CD4-positive, alpha-beta T cell treated with Interleukin-6 at 100 ng/mL for 8 hours (primary cell): ENCODE data around the gene MAB21L1.

ENCODE experiments used
- DNase-seq: peaks from one replicate; pipeline ENCODE4 v3.0.0-alpha.2; 2020; ENCODE audit warnings: mixed read lengths, low spot score

Gene MAB21L1

DNA sequence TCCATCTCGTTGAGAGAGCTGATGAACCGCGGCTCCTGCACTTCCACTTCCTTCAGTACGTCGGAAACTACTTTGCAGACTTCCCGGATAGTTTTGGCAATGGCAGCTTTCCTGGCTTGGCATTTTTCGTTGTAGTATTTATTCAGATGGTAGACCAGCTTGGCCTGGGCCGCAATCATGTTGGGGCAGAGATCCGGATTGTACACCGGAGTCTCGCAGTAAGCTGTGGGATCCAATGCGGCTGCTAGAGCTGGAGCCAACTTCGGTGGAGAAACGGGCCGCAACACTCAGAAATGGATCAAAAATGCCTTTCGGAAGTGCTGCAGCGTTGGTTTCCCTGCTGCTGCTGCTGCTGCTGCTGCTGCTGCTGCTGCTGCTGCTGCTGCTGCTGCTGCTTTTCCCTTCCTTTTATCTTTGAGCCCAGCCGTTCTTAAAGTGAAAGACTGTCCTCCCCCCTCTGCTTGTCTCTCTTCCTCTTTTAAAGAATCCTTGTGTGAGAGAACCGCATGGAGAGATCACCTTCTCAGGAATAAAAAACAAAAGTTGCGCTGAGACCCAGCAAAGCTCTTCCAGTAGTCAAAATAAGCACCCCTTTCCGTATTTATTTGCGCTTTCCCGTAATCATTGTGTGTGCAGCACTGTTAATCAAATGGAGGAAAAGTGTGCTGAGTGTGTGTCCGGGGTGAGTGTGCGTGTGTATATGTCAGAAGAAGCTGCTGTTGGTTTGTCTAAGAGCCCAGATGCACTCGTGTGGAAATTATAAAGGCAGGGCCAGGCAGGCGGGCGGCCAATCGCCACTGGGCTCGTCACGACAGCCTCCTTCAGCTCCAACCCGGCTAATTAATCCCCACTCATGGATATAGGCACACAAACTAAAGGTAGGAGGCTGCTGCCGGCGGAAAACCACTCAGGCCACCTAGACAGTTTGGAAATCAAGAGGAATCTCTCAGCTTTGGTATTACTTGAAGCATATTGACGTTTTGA, at the start of gene MAB21L1:
Gene MAB21L1, minus strand, starts transcription at position 730 of the 984 bp plus-strand sequence. Its CDS starts 551 bp downstream, at position 179.
- no peak for DNase-seq

DNA sequence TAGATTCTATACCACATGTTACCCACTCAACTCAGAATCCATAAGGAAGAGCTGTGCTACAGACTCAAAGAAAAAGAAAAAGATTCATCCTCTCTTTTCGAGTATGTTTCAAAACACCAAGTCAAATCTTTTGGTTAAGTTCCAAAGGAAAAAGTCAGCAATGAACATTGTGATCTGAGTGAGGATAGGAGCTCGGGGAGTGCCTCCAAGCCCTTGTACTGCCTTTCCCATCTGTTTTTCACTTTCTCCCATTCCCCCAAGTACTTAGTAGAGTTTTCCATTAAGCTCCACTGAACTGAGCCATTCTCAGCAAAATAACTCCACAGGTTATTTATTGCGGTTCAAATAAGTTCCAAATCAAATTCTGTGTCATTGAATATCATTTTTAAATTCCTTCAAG, 47.7 kb upstream of the MAB21L1 start:
- no peak for DNase-seq

DNA sequence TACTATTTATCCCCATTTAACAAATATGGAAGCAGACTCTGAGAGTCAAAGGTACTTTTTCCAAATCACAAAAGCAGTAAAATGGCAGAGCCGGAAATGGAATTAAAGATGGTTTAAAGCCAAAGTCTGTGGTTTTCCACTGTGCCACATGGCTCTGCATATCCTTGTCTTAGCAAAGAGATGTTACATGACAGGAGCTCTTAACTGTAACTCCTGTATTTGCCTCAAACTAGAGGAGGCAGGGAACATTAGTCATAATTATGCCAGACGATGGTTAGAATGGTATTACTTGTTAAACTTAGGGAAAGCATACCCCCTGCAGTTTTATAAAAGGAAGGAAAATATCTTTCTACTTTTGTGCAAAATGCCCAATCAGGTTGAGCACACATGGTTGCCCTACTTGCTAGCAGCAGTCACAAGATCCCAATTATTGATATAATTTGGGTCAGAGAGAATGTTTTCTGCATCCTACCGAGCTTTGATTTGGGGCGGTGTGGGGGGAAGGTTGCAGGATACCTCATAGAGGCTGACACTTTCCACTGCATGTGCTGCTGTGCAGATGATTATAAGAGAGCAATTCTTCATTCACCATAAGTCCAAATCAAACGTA, 42.0 kb upstream of the MAB21L1 start:
- DNase-seq, result no peak

DNA sequence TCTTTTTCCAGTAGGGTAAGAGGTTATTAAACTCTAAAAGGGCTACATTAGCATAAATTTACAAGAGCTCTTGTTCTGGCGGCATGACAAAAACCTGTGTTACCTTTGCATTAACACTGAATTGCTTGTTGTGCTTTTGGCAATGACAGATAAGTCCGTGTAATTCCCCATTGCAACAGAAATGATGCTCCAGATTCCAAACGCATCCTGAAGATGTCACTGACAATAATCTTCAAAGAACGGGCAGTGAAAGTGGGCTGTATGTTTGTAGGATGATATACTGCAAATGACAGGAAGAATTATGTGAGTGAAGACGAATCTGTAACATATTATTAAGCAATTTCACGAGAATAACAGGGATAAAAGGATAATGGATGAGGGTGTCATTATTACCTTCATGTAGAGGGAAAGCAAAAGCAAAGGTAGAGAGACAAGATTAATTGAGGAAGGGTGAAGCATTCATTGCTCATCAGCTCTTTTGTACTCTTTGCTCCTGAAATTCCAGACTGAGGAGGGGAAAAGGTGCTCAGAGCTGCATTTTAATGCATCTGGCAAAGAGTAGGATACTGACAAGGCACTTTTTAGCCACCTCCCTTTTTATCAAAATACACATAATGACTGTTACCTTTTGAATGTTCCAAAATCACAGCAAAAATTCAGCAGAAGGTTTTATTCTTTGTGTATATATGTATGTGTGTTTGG, 38.5 kb upstream of the MAB21L1 start:
- no peak for DNase-seq

DNA sequence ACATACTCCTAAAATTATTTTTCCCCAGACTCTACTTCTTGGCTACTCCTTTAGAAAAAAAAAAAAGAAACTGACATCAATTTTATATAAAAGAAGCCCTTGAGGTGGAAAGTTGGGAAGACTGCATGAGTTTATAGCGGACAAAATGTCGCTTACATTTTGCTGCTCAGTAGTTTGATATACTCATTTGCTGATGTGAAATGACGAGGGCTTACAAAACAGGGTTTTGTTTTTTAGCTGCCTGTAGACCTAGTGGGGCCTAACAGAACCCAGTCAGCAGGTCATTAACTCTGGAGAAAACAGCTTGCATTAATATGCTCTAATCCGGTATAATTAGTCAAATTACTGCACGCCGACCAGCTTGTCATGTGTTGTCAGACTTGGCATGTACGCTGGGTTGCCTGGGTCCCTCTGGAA, 37.6 kb upstream of the MAB21L1 start:
- DNase-seq, result no peak

DNA sequence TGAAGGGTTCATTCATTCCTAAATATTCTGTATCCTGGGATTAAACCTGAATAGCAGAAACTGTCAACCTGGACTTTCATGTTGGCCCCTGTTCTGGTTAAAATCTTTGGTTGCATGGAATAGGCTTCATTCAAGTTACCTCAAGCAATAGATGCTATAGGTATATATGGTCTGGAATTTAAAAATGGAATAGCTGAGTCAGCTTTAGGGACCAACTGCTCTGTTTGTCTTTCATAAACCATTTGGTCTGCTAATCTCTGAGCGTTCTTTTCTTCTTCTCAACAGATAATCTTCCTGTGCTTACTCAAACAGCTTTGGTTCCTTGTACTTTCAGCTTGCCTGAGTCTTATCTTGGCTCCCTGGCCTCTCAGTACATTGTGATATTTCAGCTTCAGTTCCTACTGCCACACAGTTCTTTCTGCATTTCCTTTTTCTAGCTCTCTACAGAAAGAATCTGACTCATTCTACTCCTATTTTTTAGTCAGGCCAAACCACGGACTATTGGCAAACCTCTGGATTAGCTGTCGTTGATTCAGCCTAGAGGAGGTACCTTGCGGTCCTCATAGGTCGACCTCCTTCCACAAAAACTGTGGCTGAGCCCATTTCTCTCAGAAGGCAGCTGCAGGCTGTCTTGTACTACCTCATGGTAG, 35.9 kb upstream of the MAB21L1 start:
- no peak for DNase-seq

DNA sequence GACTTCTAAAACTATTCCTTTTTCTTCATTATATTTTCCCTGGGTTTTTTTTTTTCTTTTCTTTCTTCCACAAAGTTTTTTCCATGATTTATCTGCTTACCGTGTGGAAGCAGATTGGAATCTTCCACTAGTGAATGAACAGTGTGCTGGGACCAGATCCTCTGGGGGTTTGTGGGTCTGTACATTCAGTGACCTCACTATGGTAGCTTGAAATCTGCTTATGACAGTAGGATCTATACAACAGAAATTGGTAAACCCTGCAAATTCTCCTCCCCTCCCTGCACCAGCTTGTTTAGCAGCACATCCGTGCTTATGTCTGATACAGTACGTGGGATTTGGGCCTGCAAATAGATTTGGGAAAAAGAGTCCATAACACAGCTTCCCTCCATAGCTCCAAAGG, 26.0 kb upstream of the MAB21L1 start:
- no peak for DNase-seq

DNA sequence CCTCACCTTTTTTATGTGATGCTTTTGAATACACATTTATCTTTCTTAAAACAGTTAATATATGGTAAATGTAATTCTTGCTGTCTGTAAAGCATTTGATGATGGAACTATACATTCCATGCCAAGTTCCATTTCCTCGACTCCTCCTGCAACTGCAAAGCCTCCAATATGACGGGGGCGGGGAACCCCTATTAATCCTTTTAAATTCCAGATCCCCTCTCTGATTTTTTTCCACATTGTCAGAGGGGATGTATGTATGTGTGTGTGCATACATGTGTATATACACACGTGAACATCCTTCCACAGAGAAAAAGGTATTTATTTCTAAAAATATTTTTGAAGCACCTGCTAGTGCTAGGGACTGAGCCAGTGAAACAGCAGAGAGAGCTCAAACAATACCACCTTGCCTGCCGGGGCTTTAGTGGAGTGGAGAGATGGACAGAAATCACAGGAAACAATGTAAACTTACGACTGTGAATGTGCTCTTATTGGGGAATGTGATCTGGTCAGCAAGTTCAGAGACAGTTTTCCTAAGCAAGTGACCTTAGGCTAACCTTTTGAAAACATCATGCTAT, 25.3 kb upstream of the MAB21L1 start:
- DNase-seq, result no peak

DNA sequence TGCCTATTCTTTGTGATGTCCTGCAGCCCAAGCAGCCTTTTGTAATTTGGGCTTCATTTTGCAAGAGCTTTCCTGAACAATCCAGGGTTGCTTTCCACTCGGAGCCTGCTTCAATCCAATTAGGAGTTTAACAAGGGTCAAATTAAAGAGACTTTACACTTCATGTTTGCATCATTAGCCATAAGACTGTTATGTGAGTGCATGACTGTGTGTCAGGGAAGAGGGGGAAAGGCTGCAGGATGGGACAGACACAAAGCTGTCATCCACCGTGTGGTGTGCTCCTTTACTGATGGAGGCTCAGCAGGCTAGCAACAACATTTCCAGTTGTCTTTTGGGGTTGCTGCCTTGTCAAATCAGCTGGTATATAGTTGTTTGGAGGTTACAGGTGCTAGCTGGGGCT, 23.7 kb upstream of the MAB21L1 start:
- DNase-seq, result no peak

DNA sequence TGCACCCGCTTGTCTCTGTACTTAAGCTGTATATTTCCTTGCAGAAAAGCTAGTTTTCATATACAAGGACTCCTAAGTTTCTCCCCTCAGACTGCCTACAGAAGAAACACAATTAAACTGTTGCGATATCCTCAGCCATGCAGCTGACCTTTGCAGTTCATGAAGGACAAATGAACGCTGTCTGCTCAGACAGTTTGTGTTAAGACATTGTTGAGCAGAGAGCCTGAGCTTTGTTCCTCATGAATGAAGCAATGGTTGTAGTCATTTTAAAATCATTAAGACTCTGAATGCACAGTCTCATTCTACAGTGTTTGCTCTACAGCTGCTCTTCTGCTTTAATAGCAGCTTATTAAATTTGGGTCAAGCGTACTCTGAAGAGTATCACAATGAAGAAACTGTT, 23.2 kb upstream of the MAB21L1 start:
- no peak for DNase-seq

DNA sequence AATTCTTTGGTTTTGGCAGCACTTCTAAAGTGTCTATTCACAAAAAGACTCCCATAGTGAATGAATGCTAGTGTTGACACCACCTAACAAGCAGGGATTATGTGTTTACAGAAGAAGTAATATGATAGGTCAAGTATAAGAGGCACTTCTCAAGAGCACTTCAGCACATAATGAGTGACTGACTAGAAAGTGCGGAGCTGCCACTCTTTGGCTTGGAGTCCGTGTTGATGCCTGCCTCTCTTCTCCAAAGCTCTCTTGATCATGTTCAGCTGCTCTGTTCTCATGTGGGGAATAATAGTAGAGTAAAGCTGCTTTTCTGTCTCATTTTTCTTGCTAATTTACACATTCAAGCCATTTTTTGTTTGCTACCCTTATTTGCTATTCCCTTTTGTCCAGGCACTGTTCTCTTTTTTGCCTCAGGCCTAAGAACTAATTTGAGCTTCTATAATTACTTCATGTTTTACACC, 22.7 kb upstream of the MAB21L1 start:
- no peak for DNase-seq

DNA sequence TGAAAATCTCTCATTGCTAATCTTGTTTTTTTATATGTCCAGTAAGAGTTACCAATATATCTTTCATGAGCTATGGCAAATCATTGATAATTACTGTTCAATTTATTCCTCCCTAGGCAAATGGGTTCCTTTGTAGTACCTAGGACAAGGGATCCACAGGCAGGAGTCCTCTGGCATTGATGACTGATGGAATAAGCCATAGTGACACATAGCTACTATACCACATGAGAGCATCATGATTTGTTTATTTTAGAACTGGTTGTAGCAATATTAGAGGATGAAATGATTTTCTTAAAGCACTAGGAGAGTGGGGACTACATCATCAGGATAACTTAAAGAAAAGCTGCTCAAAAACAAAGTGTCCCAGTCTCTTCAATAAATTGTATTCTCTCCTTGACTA, 21.7 kb upstream of the MAB21L1 start:
- no peak for DNase-seq

DNA sequence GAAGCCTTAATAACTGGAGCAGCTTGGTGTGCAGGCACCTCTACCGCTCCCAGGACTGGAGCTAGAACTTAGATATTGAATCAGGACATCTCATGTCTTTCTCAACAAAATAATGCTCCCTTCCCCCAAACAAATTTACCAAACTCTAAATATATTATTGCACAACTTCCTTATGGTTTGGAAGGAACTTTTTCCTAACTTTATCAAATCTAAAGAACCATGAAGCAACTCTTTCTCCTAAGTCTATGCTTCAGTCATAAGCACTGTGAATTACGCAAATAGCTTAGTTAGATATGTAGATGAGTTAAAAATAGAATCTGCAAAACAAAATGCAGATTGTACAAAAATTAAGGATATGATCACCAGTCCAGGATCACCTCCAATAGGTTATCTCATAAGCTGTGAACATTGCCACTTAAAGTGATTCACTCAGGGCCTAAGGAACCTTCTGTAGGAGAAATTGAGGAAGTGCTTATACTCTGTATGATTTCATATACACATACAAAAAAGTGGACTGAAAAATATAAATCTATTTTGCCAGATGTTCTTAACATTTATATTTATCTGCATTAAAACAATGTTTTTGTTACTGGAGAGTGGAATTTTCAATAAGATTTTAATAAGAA, 20.4 kb upstream of the MAB21L1 start:
- no peak for DNase-seq

DNA sequence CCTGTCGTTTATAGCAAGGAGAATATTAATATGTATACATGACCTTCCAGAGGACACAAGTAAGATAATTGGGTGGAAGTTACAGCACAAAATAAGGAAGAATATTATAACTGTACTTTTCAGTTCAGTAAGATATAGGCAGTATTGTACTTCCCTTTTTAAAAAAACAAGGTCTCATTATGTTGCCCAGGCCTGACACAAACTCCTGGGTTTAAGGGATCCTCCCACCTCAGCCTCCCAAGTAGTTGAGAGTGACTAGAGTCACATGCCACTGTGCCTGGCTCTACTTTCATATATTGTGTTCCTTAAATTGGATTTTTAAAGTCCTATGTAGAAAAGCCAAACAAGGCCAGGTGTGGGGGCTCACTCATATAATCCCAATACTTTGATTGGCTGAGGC, 19.5 kb upstream of the MAB21L1 start:
- DNase-seq, result no peak

DNA sequence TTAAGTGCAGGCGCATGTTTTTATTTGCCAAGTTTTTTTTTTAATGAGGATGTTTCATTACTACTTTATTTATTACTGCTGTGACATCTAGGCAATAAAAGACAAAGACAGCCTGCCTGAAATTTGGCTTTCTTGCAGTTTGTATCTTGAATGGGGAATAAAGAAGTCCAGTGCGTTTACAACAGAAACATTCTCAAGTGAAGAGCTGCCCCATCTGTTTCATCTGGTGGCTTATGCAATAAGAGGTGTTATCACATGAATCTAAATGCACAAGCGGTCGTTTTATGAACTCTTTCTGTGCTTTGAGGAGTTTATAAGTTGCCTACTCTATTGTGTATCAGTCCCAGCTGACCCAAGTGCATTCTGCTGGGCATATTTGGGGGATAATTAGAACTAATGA, 12.6 kb upstream of the MAB21L1 start:
- DNase-seq, result no peak

DNA sequence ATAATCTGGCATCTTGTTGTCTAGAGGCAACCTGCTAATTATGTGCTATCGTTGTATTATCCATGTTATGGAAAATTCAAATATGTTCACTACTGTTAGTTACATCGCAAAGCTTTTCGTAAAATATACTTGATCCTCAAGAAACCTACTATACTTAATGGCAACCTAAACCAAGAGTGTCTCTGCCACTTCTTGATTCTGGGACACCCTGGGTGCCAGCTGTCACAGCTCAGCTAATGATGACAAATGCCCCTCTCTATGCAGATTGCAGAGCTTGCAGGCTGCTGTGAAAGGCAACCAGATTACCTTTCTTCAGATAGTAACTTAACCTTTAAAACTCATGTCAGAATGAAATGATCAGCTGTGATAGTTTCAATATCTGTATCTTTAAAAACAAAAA, 8.9 kb upstream of the MAB21L1 start:
- DNase-seq, result no peak

DNA sequence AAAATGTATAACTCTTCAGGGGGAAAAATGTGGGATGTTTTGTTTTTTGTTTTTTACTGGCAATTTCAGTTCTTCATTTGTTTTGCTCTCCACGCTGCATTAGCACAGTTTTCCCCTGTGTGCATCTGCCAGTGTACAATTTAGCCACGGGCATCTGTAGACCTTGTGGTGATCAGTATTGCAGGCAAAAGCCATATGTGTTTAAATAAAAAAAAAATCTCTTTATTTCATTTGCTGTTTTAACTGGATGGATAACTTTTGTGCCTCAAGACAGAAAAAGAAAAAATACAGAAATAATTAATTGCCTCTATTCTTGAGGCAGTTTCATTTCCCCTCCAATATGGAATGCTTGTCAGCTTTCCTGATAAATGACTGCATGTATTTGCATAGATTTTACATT, 7.9 kb upstream of the MAB21L1 start:
- DNase-seq, result no peak

DNA sequence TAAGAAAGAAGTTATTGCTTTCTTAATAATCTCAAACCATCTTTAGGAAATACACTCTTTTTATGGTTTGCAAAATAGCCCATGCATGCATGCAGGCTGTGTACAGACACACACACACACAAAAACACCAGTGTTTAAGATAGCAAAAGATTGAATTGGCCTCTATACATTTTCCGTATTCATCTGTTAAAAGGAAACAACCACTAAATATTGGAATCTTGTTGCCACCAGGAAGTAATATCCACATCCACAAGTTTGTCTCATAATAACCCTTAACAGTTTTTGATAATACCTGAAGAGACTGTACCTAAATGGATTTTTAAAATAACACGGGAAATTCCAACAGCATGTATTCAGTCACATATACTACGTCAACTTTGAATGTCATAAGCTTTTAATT, 7.3 kb upstream of the MAB21L1 start:
- DNase-seq, result no peak

DNA sequence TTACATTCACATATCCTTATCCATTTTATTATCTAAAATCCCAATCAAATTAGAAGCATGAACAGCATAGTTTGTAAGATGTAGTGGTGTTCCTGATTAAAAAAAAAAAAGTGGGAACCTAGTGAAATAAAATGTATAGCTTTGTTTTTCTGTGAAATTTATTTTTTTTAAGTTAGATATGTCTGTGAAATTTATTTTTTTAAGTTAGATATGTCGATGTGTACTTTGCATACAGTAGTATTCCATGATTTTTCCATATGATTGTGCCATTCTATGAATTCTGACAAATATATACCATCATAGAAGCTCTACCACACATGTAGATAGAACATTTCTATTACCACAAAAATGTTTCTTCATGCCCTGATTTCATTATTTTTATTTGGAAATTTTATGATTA, 6.0 kb upstream of the MAB21L1 start:
- no peak for DNase-seq

DNA sequence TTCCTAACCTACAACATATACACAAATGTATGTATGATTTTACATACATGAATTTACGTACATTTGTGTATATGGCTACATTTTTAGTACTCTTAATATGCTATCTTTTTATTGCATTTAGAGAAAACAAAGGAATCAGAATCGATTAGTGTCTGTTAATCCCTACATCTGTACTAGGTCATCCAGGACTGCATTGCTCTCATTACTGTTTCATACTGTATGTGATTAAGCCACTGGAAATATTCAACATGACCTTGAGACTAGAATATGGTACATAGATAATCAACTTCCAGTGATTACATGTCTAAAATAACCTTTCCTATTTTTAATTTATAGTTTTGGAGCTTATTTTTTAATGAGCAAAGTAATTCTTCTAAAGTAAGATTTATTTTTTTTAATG, 5.3 kb upstream of the MAB21L1 start:
- DNase-seq, result no peak

DNA sequence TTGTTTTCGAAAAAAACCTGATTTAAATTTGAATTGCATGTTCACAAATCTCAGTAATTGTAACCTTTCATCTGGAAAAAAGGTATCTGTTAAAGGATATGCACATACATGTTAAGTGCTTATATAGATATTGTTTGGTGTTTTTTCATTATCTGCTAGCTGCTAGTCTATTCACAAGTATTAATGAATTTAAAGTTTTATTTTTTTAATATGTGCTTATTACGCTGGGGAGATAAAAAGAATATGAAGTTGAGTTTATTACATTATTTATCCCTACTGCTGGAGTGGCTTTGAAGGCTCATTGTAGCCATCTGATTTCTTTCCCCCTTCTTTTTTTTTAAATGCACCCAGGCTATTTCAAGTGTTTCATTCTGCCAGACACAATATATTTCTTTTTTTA, 3.9 kb upstream of the MAB21L1 start:
- DNase-seq, result no peak
